Osteocyte (in vitro differentiated cells): ENCODE measurements around the gene NRG3. TPM values are rescaled to one million over a fixed set of nuclear protein-coding genes. Genes with fewer than 3 reads are reported as not detected.

Experiments
- DNase-seq: peaks from one replicate; pipeline ENCODE4 v3.0.0; 2021; ENCODE audit warnings: mixed read lengths; ENCODE audit not compliant: unreplicated experiment; ENCODE audit errors: extremely low spot score
- H3K27ac Mint-ChIP-seq: one replicate; pipeline ENCODE4 v1.8.0; 2021; ENCODE audit warnings: mild to moderate bottlenecking, mixed read lengths; ENCODE audit not compliant: unreplicated experiment
- H3K27me3 Mint-ChIP-seq: one replicate; pipeline ENCODE4 v1.8.0; 2021; ENCODE audit warnings: mixed read lengths; ENCODE audit not compliant: unreplicated experiment
- H3K36me3 Mint-ChIP-seq: one replicate; pipeline ENCODE4 v1.8.0; 2021; ENCODE audit warnings: mixed read lengths; ENCODE audit not compliant: unreplicated experiment
- H3K4me1 Mint-ChIP-seq: one replicate; pipeline ENCODE4 v1.8.0; 2021; ENCODE audit warnings: mixed read lengths; ENCODE audit not compliant: unreplicated experiment
- H3K4me3 Mint-ChIP-seq: one replicate; pipeline ENCODE4 v1.8.0; 2021; ENCODE audit warnings: mild to moderate bottlenecking, moderate library complexity, mixed read lengths; ENCODE audit not compliant: unreplicated experiment
- H3K9me3 Mint-ChIP-seq: one replicate; pipeline ENCODE4 v1.8.0; 2021; ENCODE audit warnings: mixed read lengths; ENCODE audit not compliant: unreplicated experiment
- total RNA-seq: library from RNA; stranded (reverse); gene quantifications from 2 replicates; pipeline ENCODE4 v1.2.1, GENCODE V29; 2021
- TF ChIP-seq, protein P1 (sequence below): fragments of 200-600 bp; sonication (generic); IDR thresholded peaks from 2 replicates; pipeline ENCODE4 v1.5.0; 2021; ENCODE audit warnings: antibody characterized with exemption, mild to moderate bottlenecking, moderate library complexity

The NRG3 gene
- total RNA-seq, 1 donor from 2014 or later, result not detected

DNA sequence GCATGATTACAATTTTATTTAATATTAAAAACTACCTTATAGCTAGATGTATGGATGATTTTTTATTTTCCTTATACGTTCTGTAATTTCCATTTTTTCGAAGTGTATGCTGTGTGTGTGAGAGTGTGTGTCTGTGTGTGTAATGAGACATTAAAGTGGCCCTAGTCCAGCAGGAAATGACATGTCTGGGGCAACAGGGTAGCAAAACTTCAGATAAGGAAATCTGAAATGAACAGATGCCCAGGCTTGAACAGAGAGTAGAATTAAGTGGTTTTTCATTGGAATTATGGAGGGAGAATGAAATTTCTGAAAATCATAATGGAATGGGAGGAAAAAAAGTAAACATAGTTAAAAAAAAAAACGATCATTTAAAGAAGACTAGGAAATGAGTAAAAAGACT lies 200.6 kb downstream of the NRG3 start:
- DNase-seq, result no peak
- Mint-ChIP-seq H3K27me3 (no peaks in the 10 kb centered on the region), H3K4me1 (no peaks in the 10 kb centered on the region), H3K9me3 (peaks cover 24% of the 10 kb centered on the region), H3K27ac (no peak overlapping the region), H3K36me3 (no peaks in the 10 kb centered on the region), H3K4me3 (no peak overlapping the region)
- TF ChIP-seq, protein P1, sequence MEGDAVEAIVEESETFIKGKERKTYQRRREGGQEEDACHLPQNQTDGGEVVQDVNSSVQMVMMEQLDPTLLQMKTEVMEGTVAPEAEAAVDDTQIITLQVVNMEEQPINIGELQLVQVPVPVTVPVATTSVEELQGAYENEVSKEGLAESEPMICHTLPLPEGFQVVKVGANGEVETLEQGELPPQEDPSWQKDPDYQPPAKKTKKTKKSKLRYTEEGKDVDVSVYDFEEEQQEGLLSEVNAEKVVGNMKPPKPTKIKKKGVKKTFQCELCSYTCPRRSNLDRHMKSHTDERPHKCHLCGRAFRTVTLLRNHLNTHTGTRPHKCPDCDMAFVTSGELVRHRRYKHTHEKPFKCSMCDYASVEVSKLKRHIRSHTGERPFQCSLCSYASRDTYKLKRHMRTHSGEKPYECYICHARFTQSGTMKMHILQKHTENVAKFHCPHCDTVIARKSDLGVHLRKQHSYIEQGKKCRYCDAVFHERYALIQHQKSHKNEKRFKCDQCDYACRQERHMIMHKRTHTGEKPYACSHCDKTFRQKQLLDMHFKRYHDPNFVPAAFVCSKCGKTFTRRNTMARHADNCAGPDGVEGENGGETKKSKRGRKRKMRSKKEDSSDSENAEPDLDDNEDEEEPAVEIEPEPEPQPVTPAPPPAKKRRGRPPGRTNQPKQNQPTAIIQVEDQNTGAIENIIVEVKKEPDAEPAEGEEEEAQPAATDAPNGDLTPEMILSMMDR, result no peak

DNA sequence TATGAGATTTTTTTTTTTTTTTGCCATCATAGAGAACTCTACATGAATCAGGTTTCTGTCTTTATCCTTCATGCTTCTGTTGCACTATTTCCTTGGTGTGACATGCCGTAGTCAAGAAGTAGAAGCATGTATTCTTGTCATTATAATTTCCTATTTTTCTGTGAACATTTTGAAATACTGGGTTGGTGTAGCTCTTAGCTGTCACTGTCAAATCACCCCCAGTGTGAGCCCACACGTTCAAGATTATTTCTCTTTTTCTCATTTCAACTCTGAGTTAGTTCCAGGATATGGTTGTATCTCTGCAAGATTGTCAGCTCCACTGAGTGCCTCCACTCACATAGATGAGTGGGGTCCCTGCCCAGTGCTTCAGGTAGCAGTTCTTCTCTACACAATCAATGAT lies 209.5 kb downstream of the NRG3 start:
- Mint-ChIP-seq H3K27ac (no peak overlapping the region), H3K9me3 (peaks cover 28% of the 10 kb centered on the region), H3K36me3 (no peaks in the 10 kb centered on the region), H3K4me3 (no peak overlapping the region), H3K4me1 (no peaks in the 10 kb centered on the region), H3K27me3 (no peaks in the 10 kb centered on the region)
- TF ChIP-seq, protein P1, result no peak
- DNase-seq, result no peak

DNA sequence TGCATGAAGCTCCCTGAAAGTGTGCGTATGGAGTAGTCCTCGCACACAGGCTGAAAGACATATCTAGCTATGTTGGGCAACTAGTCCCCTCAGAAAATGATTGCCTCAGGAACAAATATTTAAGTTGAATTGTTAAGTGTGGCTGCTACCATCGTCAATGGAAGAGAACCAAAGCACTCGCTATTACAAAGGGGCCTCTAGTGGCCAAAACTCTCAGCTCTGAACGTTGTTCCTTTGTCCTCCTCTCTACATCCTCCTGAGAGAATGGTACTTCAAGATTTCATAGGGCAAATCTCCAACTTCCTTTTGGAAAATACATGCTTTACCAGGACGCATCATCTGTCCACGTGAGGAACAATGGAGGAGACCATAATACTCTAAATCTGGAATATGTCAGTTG lies 209.9 kb downstream of the NRG3 start:
- TF ChIP-seq, protein P1, result no peak
- Mint-ChIP-seq H3K27me3 (no peaks in the 10 kb centered on the region), H3K9me3 (peaks cover 28% of the 10 kb centered on the region), H3K27ac (no peak overlapping the region), H3K36me3 (no peaks in the 10 kb centered on the region), H3K4me3 (no peak overlapping the region), H3K4me1 (no peaks in the 10 kb centered on the region)
- no peak for DNase-seq

GRCh38 chr10:82089327-82089726 lies 214.3 kb downstream of the NRG3 start:
- no peaks in the 10 kb centered on the region for H3K36me3 Mint-ChIP-seq
- peaks cover 35% of the 10 kb centered on the region for H3K9me3 Mint-ChIP-seq
- H3K27me3 Mint-ChIP-seq, result no peaks in the 10 kb centered on the region
- no peaks in the 10 kb centered on the region for H3K4me1 Mint-ChIP-seq
- H3K4me3 Mint-ChIP-seq, result no peak overlapping the region
- no peak for DNase-seq
- TF ChIP-seq, protein P1, result no peak
- H3K27ac Mint-ChIP-seq, result no peak overlapping the region

DNA sequence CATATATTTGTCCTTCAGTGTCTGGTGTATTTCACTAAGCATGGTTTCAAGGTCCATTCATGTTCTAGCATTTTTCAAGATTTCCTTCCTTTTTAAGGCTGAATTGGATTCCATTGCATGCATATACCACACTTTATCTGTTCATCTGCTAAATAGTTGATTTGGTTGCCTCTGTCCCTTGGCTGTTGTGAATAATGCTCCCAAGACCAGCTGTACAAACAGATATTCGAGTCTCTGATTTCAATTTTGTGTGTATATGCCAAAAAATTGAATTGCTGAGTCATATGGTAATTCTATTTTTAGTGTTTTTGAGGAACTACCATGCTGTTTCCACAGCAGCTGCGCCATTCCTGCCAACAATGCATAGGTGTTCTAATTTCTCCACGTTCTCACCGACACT lies 216.4 kb downstream of the NRG3 start:
- Mint-ChIP-seq H3K9me3 (peaks cover 30% of the 10 kb centered on the region), H3K27me3 (no peaks in the 10 kb centered on the region), H3K4me3 (no peak overlapping the region), H3K36me3 (no peaks in the 10 kb centered on the region), H3K4me1 (no peaks in the 10 kb centered on the region), H3K27ac (no peak overlapping the region)
- DNase-seq, result no peak
- TF ChIP-seq, protein P1, result no peak
